DND-41 (cell line): ENCODE measurements around the gene ACP4.
"Not testable (repeated sequence)": the region's sequence is repeated elsewhere in the genome, so short reads cannot be mapped to it uniquely, and the experiment has no call there.

Experiments used
- ATAC-seq: fragments of 200-7000 bp; cut with Tn5 transposase; 3 replicates; pipeline ENCODE4 v1.9.1; 2021; ENCODE audit warnings: low read depth; ENCODE audit not compliant: insufficient read depth
- DNase-seq: peaks from one replicate; pipeline ENCODE4 v3.0.0-alpha.2; 2020
- H2AFZ ChIP-seq: 2 replicates; pipeline ENCODE4 v1.6.0; 2012; ENCODE audit warnings: low read depth, low read length
- H3K27ac ChIP-seq: 2 replicates; pipeline ENCODE4 v1.5.1; 2012; ENCODE audit warnings: low read length, inconsistent platforms
- H3K27me3 ChIP-seq: fragments of 200-600 bp; sonication (generic); 2 replicates; pipeline ENCODE4 v1.6.0; 2012; ENCODE audit warnings: low read length, mild to moderate bottlenecking, inconsistent platforms; ENCODE audit not compliant: insufficient read depth, poor library complexity
- H3K36me3 ChIP-seq: 2 replicates; pipeline ENCODE4 v1.5.1; 2012; ENCODE audit warnings: low read length, inconsistent platforms; ENCODE audit not compliant: insufficient read depth
- H3K4me1 ChIP-seq: 2 replicates; pipeline ENCODE4 v1.5.1; 2012; ENCODE audit warnings: mild to moderate bottlenecking, low read length; ENCODE audit not compliant: insufficient read depth
- H3K4me2 ChIP-seq: 2 replicates; pipeline ENCODE4 v1.6.0; 2012; ENCODE audit warnings: mild to moderate bottlenecking, moderate library complexity, low read length, inconsistent platforms; ENCODE audit not compliant: insufficient read depth
- H3K4me3 ChIP-seq, 2 experiments: fragments of 200-600 bp in 1 of 2; shearing (Covaris generic) in 1 of 2; 2 replicates each; pipeline ENCODE4 v1.5.1; 2012 to 2016; ENCODE audit warnings: inconsistent platforms in 2 of 2, low read length in 2 of 2, mild to moderate bottlenecking in 2 of 2, low read depth in 1 of 2, moderate library complexity in 1 of 2
- H3K79me2 ChIP-seq: 2 replicates; pipeline ENCODE4 v1.6.0; 2012; ENCODE audit warnings: low read length, inconsistent platforms; ENCODE audit not compliant: insufficient read depth
- H3K9ac ChIP-seq: 2 replicates; pipeline ENCODE4 v1.6.0; 2012; ENCODE audit warnings: low read depth, mild to moderate bottlenecking, inconsistent platforms, low read length, moderate library complexity
- H3K9me3 ChIP-seq: 2 replicates; pipeline ENCODE4 v1.5.1; 2012; ENCODE audit warnings: low read length, moderate library complexity, mild to moderate bottlenecking, inconsistent platforms; ENCODE audit not compliant: insufficient read depth, severe bottlenecking
- H4K20me1 ChIP-seq: 2 replicates; pipeline ENCODE4 v1.6.0; 2012; ENCODE audit warnings: low read length; ENCODE audit not compliant: insufficient read depth
- CTCF ChIP-seq: IDR thresholded peaks from 2 replicates; pipeline ENCODE4 v1.5.1; 2012; ENCODE audit warnings: borderline replicate concordance, low read length, moderate library complexity, mild to moderate bottlenecking; ENCODE audit not compliant: poor library complexity, severe bottlenecking; ENCODE audit errors: extremely low read depth
- EZH2 ChIP-seq: IDR thresholded peaks from 3 replicates; pipeline ENCODE4 v1.6.1; 2012; ENCODE audit warnings: borderline replicate concordance, low read depth, mild to moderate bottlenecking, moderate library complexity, low read length, inconsistent platforms; ENCODE audit not compliant: severe bottlenecking

The ACP4 gene

DNA sequence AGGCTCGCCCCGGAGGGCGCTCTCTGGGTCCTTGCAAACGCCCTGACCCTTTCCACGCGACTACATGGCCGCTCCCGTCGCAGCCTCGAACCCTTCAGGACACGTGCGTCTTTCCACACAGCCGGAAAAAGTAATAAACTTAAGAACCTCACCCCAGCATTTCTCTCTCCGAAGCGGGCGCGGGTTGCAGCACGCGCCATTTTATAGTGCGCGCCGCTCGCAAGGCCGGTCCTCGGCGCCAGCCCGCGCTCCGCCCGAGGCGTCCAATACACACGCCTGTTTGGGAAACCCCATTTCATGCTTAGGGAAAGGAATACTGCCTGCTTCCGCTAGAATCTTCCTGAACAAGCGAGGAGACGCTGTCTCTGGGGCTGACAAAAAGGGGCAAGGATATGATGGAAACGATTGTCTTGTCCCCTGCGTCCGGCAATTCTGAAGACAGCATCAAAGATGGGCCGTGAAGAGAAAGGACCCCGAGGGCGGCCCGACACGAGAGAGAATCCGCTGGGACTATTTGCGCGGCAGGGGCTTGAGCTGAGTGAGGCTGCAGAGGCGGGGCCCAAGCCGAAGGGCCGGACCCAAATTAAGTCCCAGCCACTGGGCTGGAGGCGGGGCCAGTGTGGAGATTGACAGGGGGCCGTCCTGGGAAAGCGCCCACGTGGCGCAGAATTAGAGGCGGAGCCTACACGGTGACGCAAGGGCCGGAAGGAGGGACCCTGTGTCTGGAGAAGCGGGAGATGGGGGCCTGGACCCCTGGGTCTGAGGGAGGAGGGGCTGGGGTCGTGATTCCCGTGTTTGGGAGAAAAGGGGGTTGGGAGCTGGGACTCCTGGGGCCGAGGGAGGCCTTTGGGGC, 14.4 kb downstream of the ACP4 start:
- Histone ChIP-seq H3K79me2 (peaks cover 50% of the 10 kb centered on the region), H4K20me1 (peaks cover 40% of the 10 kb centered on the region), H3K9ac (peak overlapping the region; percentile 98), H3K9me3 (no peaks in the 10 kb centered on the region), H3K4me1 (peaks cover 38% of the 10 kb centered on the region), H3K27me3 (no peaks in the 10 kb centered on the region), H3K4me3 (peak overlapping the region; percentile 80 to 98), H2AFZ (peak overlapping the region; percentile 91), H3K4me2 (peak overlapping the region; percentile 70), H3K27ac (peak overlapping the region; percentile 99), H3K36me3 (peaks cover 38% of the 10 kb centered on the region)
- no peak for TF ChIP-seq EZH2
- TF ChIP-seq CTCF: no peak
- DNase-seq (peak; percentile 99), ATAC-seq (peak; percentile 91)

DNA sequence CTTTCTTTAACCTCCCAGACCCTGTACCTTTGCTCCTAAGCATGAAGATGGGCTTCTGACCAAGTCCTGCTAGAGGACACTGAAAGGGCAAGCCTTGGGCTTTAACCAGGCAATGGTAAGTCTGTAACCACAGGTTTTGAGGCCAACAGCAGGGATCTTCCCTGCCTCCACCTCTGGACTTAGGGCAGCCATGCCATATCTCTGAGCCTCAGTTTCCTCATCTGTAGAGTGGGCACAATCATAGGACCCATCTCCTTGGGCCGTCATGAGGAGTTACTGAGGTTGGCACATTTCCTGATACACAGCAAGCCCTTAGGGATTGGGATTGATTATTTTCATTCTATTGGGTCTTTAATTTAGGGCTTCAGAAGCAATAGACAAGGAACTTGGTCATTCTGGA, 18.6 kb downstream of the ACP4 start:
- H3K27me3 ChIP-seq: no peaks in the 10 kb centered on the region
- no peaks in the 10 kb centered on the region for H3K9me3 ChIP-seq
- H3K4me3 ChIP-seq: no peak overlapping the region
- H3K27ac ChIP-seq: no peak overlapping the region
- TF ChIP-seq EZH2: no peak
- TF ChIP-seq CTCF: no peak
- no peak overlapping the region for H2AFZ ChIP-seq
- H3K9ac ChIP-seq: no peak overlapping the region
- peaks cover under 1% of the 10 kb centered on the region; the same call in 1 of the 2 replicates for H3K36me3 ChIP-seq
- no peak overlapping the region for H3K4me2 ChIP-seq
- H3K4me1 ChIP-seq: peaks cover 10% of the 10 kb centered on the region
- ATAC-seq: no peak
- peaks cover 1% of the 10 kb centered on the region; the same call in 1 of the 2 replicates for H4K20me1 ChIP-seq
- DNase-seq: no peak
- H3K79me2 ChIP-seq: peaks cover 10% of the 10 kb centered on the region

DNA sequence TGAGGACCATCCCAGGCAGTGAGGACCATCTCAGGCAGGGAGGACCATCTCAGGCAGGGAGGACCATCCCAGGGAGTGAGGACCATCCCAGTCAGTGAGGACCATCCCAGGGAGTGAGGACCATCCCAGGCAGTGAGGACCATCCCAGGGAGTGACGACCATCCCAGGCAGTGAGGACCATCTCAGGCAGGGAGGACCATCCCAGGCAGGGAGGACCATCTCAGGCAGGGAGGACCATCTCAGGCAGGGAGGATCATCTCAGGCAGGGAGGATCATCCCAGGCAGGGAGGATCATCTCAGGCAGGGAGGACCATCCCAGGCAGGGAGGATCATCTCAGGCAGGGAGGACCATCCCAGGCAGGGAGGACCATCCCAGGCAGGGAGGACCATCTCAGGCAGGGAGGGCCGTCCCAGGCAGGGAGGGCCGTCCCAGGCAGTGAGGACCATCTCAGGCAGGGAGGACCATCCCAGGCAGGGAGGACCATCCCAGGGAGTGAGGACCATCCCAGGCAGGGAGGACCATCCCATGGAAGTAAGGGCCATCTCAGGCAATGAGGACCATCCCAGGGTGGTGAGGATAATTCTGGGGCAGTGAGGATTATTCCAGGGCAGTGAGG, 21.5 kb downstream of the ACP4 start:
- H4K20me1 ChIP-seq, H3K4me3 ChIP-seq, H3K27me3 ChIP-seq, H3K27ac ChIP-seq, H3K9me3 ChIP-seq, DNase-seq, H3K4me1 ChIP-seq, H2AFZ ChIP-seq, H3K36me3 ChIP-seq, H3K79me2 ChIP-seq, H3K4me2 ChIP-seq, ATAC-seq, H3K9ac ChIP-seq: not testable (repeated sequence)

DNA sequence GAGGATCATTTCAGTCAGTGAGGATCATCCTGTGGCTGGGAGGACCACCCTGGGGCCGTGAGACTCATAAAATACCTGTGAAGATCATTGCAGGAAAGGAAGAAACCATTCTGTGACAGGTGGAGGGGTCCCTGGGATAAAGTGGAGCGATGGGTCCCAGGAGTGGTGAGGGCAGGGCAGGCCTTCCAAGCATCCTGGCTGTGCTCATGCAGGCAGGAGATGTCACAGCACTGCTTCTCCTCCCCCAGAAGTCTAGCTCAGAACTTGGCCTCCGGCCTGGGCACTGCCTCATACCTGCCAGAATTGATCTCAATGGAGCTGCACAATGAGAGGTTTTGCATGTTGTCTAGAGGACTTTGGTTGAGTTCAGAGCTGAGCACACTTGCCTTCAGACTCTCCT, 22.3 kb downstream of the ACP4 start:
- no peaks in the 10 kb centered on the region for H3K4me1 ChIP-seq
- H3K27me3 ChIP-seq: no peaks in the 10 kb centered on the region
- H2AFZ ChIP-seq: no peak overlapping the region
- ATAC-seq (no peak), DNase-seq (no peak)
- no peaks in the 10 kb centered on the region for H3K36me3 ChIP-seq
- H3K9ac ChIP-seq: no peak overlapping the region
- TF ChIP-seq CTCF: no peak
- TF ChIP-seq EZH2: no peak
- H3K4me2 ChIP-seq: no peak overlapping the region
- H3K9me3 ChIP-seq: no peaks in the 10 kb centered on the region
- H3K79me2 ChIP-seq: no peaks in the 10 kb centered on the region
- no peak overlapping the region for H3K27ac ChIP-seq
- no peak overlapping the region for H3K4me3 ChIP-seq
- H4K20me1 ChIP-seq: no peaks in the 10 kb centered on the region
